Measurements from ENCODE around the gene GLUL.

Gene GLUL

DNA sequence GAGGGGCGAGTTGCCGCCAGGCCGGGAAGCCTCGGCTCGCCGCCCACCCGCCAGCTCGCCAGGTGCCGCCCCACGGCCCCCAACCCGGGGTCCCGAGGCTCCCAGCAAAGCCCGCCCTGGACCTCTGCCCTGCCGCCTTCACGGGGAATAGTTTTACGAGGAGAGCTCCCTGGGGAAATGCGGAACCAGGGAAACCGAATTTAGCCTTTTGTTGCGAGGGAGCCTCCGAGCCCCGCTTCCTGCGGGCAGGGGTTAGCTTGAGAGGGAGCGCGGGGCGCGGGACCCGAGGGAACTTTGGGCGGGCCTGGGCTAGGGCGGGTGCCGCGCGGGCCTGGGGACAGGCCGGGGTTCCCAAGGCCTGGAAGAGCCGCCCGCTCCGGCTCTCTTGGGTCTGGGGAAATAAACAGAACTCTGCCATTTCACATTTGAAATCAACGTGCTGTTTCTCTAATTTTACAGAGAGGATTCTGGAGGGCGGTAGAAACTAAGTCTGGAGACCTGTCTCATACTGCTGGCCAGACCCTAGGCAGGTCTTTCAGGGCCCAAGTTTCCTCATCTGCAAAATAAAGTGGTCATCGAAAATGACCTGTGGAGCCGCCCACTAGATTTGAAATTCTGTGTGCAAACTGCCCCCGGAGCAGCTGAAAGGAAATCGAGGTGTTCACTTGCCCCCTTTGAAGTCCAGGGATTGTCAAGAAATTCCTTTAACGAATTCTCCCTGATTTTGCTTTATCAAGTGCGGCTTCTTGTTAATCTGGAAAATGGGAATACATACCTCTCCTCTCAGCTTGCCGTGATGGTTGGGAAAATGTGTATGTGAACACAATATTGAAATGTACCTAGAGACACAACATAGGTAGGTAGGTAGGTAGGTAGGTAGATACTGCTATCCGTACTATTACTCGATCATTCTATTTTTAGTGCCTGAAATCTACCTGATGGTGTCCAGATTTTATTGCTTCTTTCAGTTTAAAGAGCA lies 749 bp upstream of the GLUL start:
- Histone ChIP-seq H3K36me3 (ENCODE audit: control insufficient read depth in 1 of 2, insufficient read depth in 2 of 2, low read length in 2 of 2) (peaks cover 13 to 14% of the 10 kb centered on the region in 2 donors), H3K4me1 (ENCODE audit: control insufficient read depth in 1 of 2, insufficient read depth in 2 of 2, low read length in 2 of 2) (peaks cover 10 to 20% of the 10 kb centered on the region in 2 donors), H3K27me3 (ENCODE audit: low read depth, low read length) (no peaks in the 10 kb centered on the region), H3K4me3 (ENCODE audit: low read depth in 1 of 2, low read length in 2 of 2) (peak overlapping the region; percentile 59 to 98), H3K27ac (ENCODE audit: low read length) (peak overlapping the region; percentile 83), H3K9me3 (ENCODE audit: control insufficient read depth in 1 of 2, low read length in 2 of 2) (no peaks in the 10 kb centered on the region)

DNA sequence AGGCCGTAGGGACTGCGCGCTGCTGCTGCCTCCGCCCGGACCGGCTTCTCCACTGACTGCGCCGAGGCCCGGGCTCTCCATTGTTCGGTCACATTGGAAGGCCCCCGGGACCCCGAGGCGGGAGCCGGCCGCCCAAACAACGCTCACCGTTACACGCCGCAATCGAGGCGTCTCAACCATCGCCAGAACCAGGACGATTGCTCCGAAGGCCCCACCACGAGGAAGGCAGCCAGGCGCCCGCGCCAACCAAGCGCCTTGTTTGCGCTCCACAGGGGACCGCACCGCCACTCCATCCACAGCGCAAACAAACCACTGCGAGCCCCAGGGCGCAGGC lies 595 bp downstream of the GLUL start:
- Histone ChIP-seq H3K9me3 (ENCODE audit: control insufficient read depth in 1 of 2, low read length in 2 of 2) (no peaks in the 10 kb centered on the region), H3K27ac (ENCODE audit: low read length) (peak overlapping the region; percentile 88), H3K27me3 (ENCODE audit: low read depth, low read length) (no peaks in the 10 kb centered on the region), H3K4me3 (ENCODE audit: low read depth in 1 of 2, low read length in 2 of 2) (peak overlapping the region; percentile 94 to 98), H3K36me3 (ENCODE audit: control insufficient read depth in 1 of 2, insufficient read depth in 2 of 2, low read length in 2 of 2) (peaks cover 27 to 28% of the 10 kb centered on the region in 2 donors), H3K4me1 (ENCODE audit: control insufficient read depth in 1 of 2, insufficient read depth in 2 of 2, low read length in 2 of 2) (peaks cover 0 to 14% of the 10 kb centered on the region in 2 donors)

DNA sequence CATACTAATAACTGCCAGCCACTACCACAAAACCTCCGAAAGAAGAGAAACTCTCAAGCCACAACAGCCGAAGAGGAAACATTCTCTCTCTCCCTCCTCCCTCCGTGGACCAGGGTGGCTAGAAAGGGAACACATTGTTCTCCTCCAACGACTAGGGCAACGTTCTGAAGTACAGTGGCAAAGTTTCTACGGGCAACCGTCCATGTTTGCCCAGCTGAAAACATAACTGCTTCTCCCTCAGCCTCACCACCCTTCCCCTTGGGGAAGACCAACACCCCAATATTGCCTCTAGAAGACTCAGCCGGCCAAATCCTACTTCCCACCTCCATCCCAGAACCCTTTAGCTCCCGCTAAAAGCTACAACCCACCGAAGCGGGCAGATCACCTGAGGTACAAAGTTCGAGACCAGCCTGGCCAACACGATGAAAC lies 2.0 kb downstream of the GLUL start:
- H3K27me3 ChIP-seq (ENCODE audit: low read depth, low read length) = no peaks in the 10 kb centered on the region
- H3K4me1 ChIP-seq (ENCODE audit: control insufficient read depth in 1 of 2, insufficient read depth in 2 of 2, low read length in 2 of 2) = peaks cover 0 to 14% of the 10 kb centered on the region in 2 donors
- peaks cover 37 to 39% of the 10 kb centered on the region in 2 donors for H3K36me3 ChIP-seq (ENCODE audit: control insufficient read depth in 1 of 2, insufficient read depth in 2 of 2, low read length in 2 of 2)

DNA sequence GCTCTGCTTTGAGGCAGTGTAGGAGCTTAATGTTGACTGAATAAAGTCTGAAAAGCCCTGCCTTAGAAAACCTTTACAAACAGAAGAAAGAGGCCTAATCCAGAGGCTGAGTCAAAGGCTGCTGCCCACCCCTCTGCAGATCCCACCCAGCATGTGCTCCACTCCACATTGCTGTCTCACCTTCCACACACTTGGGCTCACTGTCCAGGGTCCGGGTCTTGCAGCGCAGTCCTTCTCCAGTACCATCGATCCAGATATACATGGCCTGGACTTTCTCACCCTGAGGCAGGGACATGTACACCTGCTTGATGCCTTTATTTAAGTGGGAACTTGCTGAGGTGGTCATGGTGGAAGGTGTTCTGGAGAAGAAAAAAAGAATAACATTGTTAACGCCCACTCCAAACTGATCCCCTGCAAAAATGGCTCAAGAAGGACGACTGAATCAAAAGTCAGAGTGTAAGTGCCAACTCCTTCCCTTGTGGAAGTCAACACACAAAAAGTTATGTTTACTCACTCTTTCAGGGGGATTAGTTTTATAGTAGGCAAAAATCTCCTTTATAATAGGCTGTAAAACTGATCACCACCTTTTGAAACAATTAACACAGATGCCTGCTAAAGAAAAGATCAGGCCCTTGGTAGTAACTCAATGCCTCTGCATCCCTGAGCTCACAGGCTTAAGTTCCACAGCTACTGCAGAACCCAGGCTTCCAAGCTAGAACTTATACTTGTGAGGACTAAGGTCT lies 3.0 kb downstream of the GLUL start:
- Histone ChIP-seq H3K36me3 (ENCODE audit: control insufficient read depth in 1 of 2, insufficient read depth in 2 of 2, low read length in 2 of 2) (peaks cover 48 to 49% of the 10 kb centered on the region in 2 donors), H3K4me3 (ENCODE audit: low read depth in 1 of 2, low read length in 2 of 2) (peak overlapping the region; percentile 94 to 98), H3K27me3 (ENCODE audit: low read depth, low read length) (no peaks in the 10 kb centered on the region), H3K27ac (ENCODE audit: low read length) (peak overlapping the region; percentile 88), H3K9me3 (ENCODE audit: control insufficient read depth in 1 of 2, low read length in 2 of 2) (no peaks in the 10 kb centered on the region), H3K4me1 (ENCODE audit: control insufficient read depth in 1 of 2, insufficient read depth in 2 of 2, low read length in 2 of 2) (peaks cover 0 to 14% of the 10 kb centered on the region in 2 donors)

More for the DNA sequence above, 2.0 kb downstream of the GLUL start:
- H3K9me3 ChIP-seq (ENCODE audit: control insufficient read depth in 1 of 2, low read length in 2 of 2) = no peaks in the 10 kb centered on the region
- H3K4me3 ChIP-seq (ENCODE audit: low read depth in 1 of 2, low read length in 2 of 2) = peak overlapping the region; percentile 94 to 98
- H3K27ac ChIP-seq (ENCODE audit: low read length) = peak overlapping the region; percentile 88

DNA sequence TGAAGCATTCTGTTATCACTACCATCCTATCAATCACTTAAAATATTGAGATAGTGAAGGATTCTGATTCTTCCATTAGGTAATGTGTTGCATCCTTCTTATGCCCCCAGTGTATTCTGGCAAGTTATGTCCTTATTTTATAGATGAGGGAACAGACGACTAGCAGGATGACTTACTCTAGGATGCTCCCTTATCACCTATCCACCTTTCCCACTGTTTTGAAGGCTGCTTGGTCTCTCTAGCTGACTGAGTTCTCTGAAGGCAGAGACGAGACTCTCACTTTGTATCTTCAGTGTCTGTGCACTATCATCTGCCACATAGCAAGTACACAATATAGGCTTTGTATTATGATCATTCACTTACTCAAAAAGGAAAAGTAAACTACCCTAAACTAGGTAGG lies 4.0 kb downstream of the GLUL start:
- Histone ChIP-seq H3K27me3 (ENCODE audit: low read depth, low read length) (no peaks in the 10 kb centered on the region), H3K4me3 (ENCODE audit: low read depth in 1 of 2, low read length in 2 of 2) (peak overlapping the region in 1 of 2 donors; percentile 98), H3K36me3 (ENCODE audit: control insufficient read depth in 1 of 2, insufficient read depth in 2 of 2, low read length in 2 of 2) (peaks cover 55 to 58% of the 10 kb centered on the region in 2 donors), H3K9me3 (ENCODE audit: control insufficient read depth in 1 of 2, low read length in 2 of 2) (no peaks in the 10 kb centered on the region), H3K4me1 (ENCODE audit: control insufficient read depth in 1 of 2, insufficient read depth in 2 of 2, low read length in 2 of 2) (peaks cover 0 to 14% of the 10 kb centered on the region in 2 donors), H3K27ac (ENCODE audit: low read length) (no peak overlapping the region)

DNA sequence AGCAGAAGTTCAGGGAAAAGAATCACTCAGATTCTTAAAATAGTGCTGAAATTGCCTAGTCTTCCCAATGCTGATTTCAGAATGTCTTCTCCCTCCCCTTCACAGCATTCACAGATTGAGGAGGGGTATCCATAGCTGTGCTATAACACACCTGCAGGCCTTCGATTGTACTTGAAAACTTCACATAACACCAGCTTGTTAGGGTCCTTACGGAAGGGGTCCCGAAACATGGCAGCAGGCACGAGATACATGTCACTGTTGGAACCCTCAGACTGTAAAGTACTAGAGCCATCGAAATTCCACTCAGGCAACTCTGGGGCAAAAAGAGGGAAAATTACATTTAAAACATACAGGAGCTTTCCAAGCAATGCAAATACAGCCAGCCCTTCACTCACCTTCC lies 4.6 kb downstream of the GLUL start:
- Histone ChIP-seq H3K36me3 (ENCODE audit: control insufficient read depth in 1 of 2, insufficient read depth in 2 of 2, low read length in 2 of 2) (peaks cover 61 to 64% of the 10 kb centered on the region in 2 donors), H3K27me3 (ENCODE audit: low read depth, low read length) (no peaks in the 10 kb centered on the region), H3K4me3 (ENCODE audit: low read depth in 1 of 2, low read length in 2 of 2) (no peak overlapping the region), H3K9me3 (ENCODE audit: control insufficient read depth in 1 of 2, low read length in 2 of 2) (no peaks in the 10 kb centered on the region), H3K4me1 (ENCODE audit: control insufficient read depth in 1 of 2, insufficient read depth in 2 of 2, low read length in 2 of 2) (peaks cover 0 to 14% of the 10 kb centered on the region in 2 donors), H3K27ac (ENCODE audit: low read length) (no peak overlapping the region)

DNA sequence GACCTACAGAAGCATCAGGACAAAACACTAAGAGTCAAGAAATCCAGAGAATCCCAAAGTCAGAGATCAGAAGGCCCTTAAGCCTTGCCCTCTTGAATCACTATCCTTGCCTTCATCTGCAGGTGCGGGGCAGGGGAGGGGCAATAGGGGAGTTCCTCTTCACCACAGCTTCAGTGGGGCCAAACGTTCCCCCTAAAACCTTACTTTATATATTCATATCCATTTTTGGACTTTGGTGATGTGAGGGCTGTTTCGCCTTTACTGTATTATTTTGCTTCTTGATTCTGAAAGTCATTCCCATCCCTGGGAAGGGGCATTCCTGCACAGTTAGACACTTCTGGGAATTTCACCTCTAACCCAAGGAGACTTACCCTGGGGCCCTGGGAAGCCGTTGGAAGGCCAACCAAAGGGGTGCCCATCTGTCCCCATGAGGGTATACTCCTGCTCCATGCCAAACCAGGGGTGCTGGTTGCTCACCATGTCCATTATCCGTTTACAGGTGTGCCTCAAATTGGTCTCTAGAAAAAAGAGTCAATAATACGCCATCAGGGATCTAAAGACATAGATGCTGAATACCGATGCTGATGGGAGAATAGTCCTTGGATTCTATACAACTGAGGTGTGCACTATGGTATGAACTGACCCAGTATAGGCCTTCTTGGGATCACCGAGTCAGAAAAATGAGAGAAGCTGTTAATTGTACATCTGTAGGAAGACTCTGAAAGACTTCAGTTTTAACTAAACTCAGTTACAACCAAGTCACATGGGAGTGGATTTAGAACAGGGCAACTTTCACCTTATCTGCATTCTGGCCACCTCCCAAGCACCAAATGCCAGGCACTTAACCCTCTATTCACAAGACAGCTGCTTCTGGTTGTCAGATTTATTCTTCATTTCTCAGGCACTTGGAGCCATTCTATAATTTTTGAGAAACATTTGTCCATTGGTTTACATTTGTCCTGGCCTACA lies 5.4 kb downstream of the GLUL start:
- Histone ChIP-seq H3K4me3 (ENCODE audit: low read depth in 1 of 2, low read length in 2 of 2) (no peak overlapping the region), H3K36me3 (ENCODE audit: control insufficient read depth in 1 of 2, insufficient read depth in 2 of 2, low read length in 2 of 2) (peaks cover 62 to 64% of the 10 kb centered on the region in 2 donors), H3K4me1 (ENCODE audit: control insufficient read depth in 1 of 2, insufficient read depth in 2 of 2, low read length in 2 of 2) (peaks cover 0 to 14% of the 10 kb centered on the region in 2 donors), H3K27ac (ENCODE audit: low read length) (no peak overlapping the region), H3K27me3 (ENCODE audit: low read depth, low read length) (no peaks in the 10 kb centered on the region), H3K9me3 (ENCODE audit: control insufficient read depth in 1 of 2, low read length in 2 of 2) (no peaks in the 10 kb centered on the region)

DNA sequence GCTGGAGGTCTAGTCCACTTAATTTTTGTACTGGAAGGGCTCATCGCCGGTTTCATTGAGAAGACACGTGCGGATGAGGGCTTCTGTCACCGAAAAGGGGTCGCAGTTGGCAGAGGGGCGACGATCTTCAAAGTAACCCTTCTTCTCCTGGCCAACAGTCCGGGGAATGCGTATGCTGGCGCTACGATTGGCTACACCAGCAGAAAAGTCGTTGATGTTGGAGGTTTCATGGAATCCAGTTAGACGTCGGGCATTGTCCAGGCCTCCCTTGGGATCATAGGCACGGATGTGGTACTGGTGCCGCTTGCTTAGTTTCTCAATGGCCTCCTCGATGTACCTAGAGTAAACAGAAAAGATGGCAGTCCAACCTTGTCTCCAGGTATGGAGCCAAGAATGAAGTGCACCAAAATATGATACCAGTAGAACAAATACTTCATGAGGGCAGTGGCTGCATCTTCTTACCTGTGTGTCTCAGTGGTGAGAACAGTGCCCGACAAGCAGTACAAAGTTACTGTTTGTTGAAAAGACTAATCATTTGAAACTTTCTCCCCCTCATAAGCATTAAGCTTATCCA lies 7.1 kb downstream of the GLUL start:
- Histone ChIP-seq H3K27me3 (ENCODE audit: low read depth, low read length) (no peaks in the 10 kb centered on the region), H3K36me3 (ENCODE audit: control insufficient read depth in 1 of 2, insufficient read depth in 2 of 2, low read length in 2 of 2) (peaks cover 62 to 64% of the 10 kb centered on the region in 2 donors), H3K4me3 (ENCODE audit: low read depth in 1 of 2, low read length in 2 of 2) (no peak overlapping the region), H3K27ac (ENCODE audit: low read length) (no peak overlapping the region), H3K9me3 (ENCODE audit: control insufficient read depth in 1 of 2, low read length in 2 of 2) (no peaks in the 10 kb centered on the region), H3K4me1 (ENCODE audit: control insufficient read depth in 1 of 2, insufficient read depth in 2 of 2, low read length in 2 of 2) (peaks cover 0 to 14% of the 10 kb centered on the region in 2 donors)

DNA sequence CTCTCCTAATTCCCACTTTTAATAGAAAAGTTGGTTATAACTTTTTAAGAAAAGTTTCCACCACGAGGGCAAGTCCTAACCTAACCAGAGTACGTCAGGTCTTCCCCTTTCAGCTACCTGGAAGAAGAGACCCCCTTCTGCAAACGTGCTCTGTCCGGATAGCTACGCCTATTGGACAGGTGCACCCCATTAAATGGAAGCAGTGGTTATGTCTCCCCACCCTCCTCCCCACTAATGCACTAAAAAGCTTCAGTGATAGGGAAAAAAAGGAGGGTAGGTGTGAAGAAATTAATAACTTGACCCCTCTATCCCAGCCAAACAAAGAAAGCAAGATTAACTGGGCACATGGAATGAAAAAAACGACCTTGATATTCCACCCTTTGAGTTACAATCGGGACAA lies 7.7 kb downstream of the GLUL start:
- no peak overlapping the region for H3K27ac ChIP-seq (ENCODE audit: low read length)
- H3K4me3 ChIP-seq (ENCODE audit: low read depth in 1 of 2, low read length in 2 of 2) = no peak overlapping the region
- peaks cover 62 to 64% of the 10 kb centered on the region in 2 donors for H3K36me3 ChIP-seq (ENCODE audit: control insufficient read depth in 1 of 2, insufficient read depth in 2 of 2, low read length in 2 of 2)

DNA sequence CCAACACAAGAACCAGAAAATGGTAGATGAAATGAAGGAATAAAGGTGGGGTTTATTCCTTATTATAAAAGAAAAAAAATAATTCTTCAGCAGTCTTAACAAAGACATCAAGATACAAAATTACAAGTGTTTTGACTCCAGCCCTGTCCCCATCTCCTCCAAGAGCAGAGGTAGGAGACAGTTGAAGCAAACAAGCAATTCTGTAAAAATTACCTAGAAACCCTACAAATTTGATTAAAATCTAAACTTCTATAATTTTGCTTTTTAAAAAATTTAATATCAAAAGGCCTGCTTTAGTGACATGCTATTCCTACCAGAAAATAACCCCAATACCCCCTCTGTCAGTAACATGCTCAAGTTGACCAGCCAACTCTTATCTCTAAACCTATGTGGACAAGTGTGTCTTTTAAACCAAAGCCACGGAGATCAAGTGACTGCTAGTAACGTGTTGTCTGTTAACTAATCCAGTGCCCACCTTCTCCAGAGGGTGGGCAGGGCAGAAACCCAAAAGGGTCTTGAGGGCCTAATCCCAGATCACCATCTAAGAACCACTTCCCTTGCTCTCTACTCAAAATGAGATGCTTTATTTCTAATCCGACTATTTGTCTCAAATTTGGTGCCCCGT lies 8.4 kb downstream of the GLUL start:
- H3K27ac ChIP-seq (ENCODE audit: low read length) = no peak overlapping the region

More for the DNA sequence above, 7.7 kb downstream of the GLUL start:
- Histone ChIP-seq H3K4me1 (ENCODE audit: control insufficient read depth in 1 of 2, insufficient read depth in 2 of 2, low read length in 2 of 2) (peaks cover 0 to 14% of the 10 kb centered on the region in 2 donors), H3K9me3 (ENCODE audit: control insufficient read depth in 1 of 2, low read length in 2 of 2) (no peaks in the 10 kb centered on the region), H3K27me3 (ENCODE audit: low read depth, low read length) (no peaks in the 10 kb centered on the region)

More for the DNA sequence above, 8.4 kb downstream of the GLUL start:
- H3K4me3 ChIP-seq (ENCODE audit: low read depth in 1 of 2, low read length in 2 of 2) = no peak overlapping the region
- peaks cover 57 to 58% of the 10 kb centered on the region in 2 donors for H3K36me3 ChIP-seq (ENCODE audit: control insufficient read depth in 1 of 2, insufficient read depth in 2 of 2, low read length in 2 of 2)
- H3K9me3 ChIP-seq (ENCODE audit: control insufficient read depth in 1 of 2, low read length in 2 of 2) = no peaks in the 10 kb centered on the region
- H3K4me1 ChIP-seq (ENCODE audit: control insufficient read depth in 1 of 2, insufficient read depth in 2 of 2, low read length in 2 of 2) = peaks cover 0 to 7% of the 10 kb centered on the region in 2 donors
- no peaks in the 10 kb centered on the region for H3K27me3 ChIP-seq (ENCODE audit: low read depth, low read length)
